Activated CD8-positive, alpha-beta T cell treated with anti-CD3 and anti-CD28 coated beads, Interleukin-2, amount 10 ng/mL, durations not matched to agents 7 days and 5 days (primary cell): ENCODE results near the gene ASIC4. TPM values are rescaled to one million over a fixed set of nuclear protein-coding genes. Genes with fewer than 3 reads are reported as not detected.

ENCODE experiments used
- ATAC-seq: fragments of 150-1000 bp; cut with Tn5 transposase; one replicate; pipeline ENCODE4 v1.10.0; 2021; ENCODE audit warnings: moderate library complexity
- CTCF ChIA-PET: fragments of 350-600 bp; sonication (Branson Sonifier 250); formaldehyde crosslinking; loops from one replicate; lab custom pipeline; 2021; ENCODE audit warnings: antibody characterized with exemption; lab: Charles Lee
- POLR2A ChIA-PET: fragments of 350-600 bp; sonication (Branson Sonifier 250); formaldehyde crosslinking; loops from one replicate; lab custom pipeline; 2021; ENCODE audit warnings: antibody characterized with exemption; lab: Charles Lee
- DNase-seq: peaks from one replicate; pipeline ENCODE4 v3.0.0-alpha.2; 2020
- H3K27ac Mint-ChIP-seq: one replicate; pipeline ENCODE4 v1.8.0; 2021; ENCODE audit warnings: mild to moderate bottlenecking, mixed read lengths
- H3K27me3 Mint-ChIP-seq: one replicate; pipeline ENCODE4 v1.8.0; 2021; ENCODE audit warnings: low read depth, mixed read lengths
- H3K36me3 Mint-ChIP-seq: one replicate; pipeline ENCODE4 v1.8.0; 2021; ENCODE audit warnings: low read depth, mixed read lengths
- H3K4me1 Mint-ChIP-seq: one replicate; pipeline ENCODE4 v1.8.0; 2021; ENCODE audit warnings: low read depth, mixed read lengths
- H3K4me3 Mint-ChIP-seq: one replicate; pipeline ENCODE4 v1.8.0; 2021; ENCODE audit warnings: mild to moderate bottlenecking, mixed read lengths
- H3K9me3 Mint-ChIP-seq: one replicate; pipeline ENCODE4 v1.8.0; 2022; ENCODE audit warnings: mixed read lengths; ENCODE audit not compliant: insufficient read depth
- total RNA-seq, 2 experiments: library from RNA; stranded (reverse); gene quantifications; one replicate each; pipeline ENCODE4 v1.2.3, GENCODE V29; 2021

The ASIC4 gene
- total RNA-seq, 2 experiments from 2014 or later: not detected

DNA sequence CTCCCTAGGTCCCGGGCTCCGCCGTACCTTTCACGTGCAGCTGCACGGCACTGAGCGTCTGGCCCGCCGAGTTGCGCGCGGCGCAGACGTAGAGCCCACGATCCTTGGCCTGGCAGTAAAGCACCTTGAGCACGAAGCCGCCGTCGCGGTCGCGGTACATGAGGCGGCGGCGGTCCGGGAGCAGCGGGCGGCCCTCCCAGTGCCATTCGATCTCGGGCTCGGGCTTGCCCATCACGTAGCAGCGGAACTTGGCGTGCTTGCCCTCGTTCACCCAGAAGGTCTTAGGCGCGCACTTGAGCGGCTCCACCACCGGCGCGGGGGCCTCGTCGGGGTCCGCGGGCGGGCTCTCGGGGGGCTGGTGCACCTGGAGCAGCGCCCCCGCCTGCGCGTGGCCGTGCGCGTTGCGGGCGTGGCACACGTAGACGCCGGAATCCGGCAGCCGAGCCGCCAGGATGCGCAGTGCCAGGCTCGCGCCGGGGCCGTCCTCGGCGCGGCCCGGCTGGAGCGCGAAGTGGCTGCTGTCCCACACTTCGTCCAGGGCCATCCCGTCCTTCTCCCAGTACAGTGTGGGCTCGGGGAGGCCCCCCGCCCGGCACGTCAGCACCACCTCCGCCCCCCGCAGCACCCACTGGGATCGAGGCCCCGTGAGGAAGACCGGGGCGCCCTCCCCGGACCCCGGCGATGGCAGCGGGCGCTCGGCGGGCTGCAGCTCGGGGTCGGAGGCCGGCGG lies 56.1 kb downstream of the ASIC4 start:
- DNase-seq (no peak), ATAC-seq (no peak)
- Mint-ChIP-seq H3K27ac (no peak overlapping the region), H3K4me3 (no peak overlapping the region), H3K27me3 (peaks cover 34% of the 10 kb centered on the region), H3K9me3 (no peaks in the 10 kb centered on the region), H3K36me3 (no peaks in the 10 kb centered on the region), H3K4me1 (no peaks in the 10 kb centered on the region)
- ChIA-PET POLR2A (interaction anchor here (1.0 kb wide), 1 partner anchor 8 kb away, joined by 3 read pairs; no protein-coding TSS in a partner anchor), CTCF (interaction anchor here (0.8 kb wide), 1 partner anchor 9 kb away, joined by 3 read pairs; no protein-coding TSS in a partner anchor)

DNA sequence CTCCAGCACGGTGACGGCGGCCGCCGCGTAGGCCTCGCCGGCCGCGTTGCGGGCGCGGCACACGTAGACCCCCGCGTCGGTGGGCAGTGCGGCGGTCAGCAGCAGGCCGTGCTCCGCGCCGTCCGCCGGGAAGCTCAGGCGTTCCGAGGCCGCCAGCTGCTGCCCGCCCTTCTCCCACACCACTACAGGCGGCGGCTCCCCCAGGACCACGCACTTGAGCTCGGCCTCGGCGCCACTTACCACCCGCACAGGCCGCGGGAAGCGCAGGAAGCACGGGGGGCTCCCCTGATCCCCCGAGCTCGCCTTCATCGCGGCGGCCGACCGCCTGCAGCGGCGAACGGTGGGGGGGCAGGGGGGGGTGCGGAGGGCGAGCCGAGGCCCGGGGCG lies 56.6 kb downstream of the ASIC4 start:
- ChIA-PET POLR2A (interaction anchor here (1.0 kb wide), 1 partner anchor 9 kb away, joined by 3 read pairs; no protein-coding TSS in a partner anchor), CTCF (interaction anchor here (0.8 to 1.0 kb wide), 3 partner anchors 9 to 41 kb away, joined by 3 read pairs; no protein-coding TSS in a partner anchor)
- Mint-ChIP-seq H3K9me3 (no peaks in the 10 kb centered on the region), H3K27ac (no peak overlapping the region), H3K4me3 (no peak overlapping the region), H3K36me3 (no peaks in the 10 kb centered on the region), H3K4me1 (no peaks in the 10 kb centered on the region), H3K27me3 (peaks cover 37% of the 10 kb centered on the region)
- DNase-seq (no peak), ATAC-seq (peak; percentile 22)

GRCh38 chr2:219571311-219572236 lies 57.3 kb downstream of the ASIC4 start, which contains the start of gene OBSL1:
Gene OBSL1 (minus strand): TSS chr2:219571539. CDS start chr2:219571232, 307 bp downstream.
- Mint-ChIP-seq H3K36me3 (no peaks in the 10 kb centered on the region), H3K27me3 (peaks cover 37% of the 10 kb centered on the region), H3K9me3 (no peaks in the 10 kb centered on the region), H3K27ac (no peak within 1 kb of the TSS), H3K4me3 (no peak within 1 kb of the TSS), H3K4me1 (no peaks in the 10 kb centered on the region)
- CTCF ChIA-PET: interaction anchor here (0.8 to 1.0 kb wide), 3 partner anchors 10 to 42 kb away, joined by 3 read pairs; no protein-coding TSS in a partner anchor
- DNase-seq (no peak), ATAC-seq (peak; percentile 35)
- POLR2A ChIA-PET: interaction anchor here (1.0 kb wide), 1 partner anchor 10 kb away, joined by 3 read pairs; no protein-coding TSS in a partner anchor

- POLR2A ChIA-PET: no interaction called here
- Mint-ChIP-seq H3K9me3 (no peaks in the 10 kb centered on the region), H3K27ac (no peak within 1 kb of the TSS), H3K4me3 (no peak within 1 kb of the TSS), H3K4me1 (no peaks in the 10 kb centered on the region), H3K36me3 (no peaks in the 10 kb centered on the region), H3K27me3 (peaks cover 42% of the 10 kb centered on the region)
- CTCF ChIA-PET: no interaction called here
- ATAC-seq (no peak), DNase-seq (no peak)
Observed at GRCh38 chr2:219572237-219573001, 58.1 kb downstream of the ASIC4 start, which contains the start of gene INHA. Gene INHA (plus strand): TSS chr2:219572310. CDS start chr2:219572375, 65 bp downstream.

- ATAC-seq (no peak), DNase-seq (no peak)
- Mint-ChIP-seq H3K27me3 (peaks cover 42% of the 10 kb centered on the region), H3K4me1 (no peaks in the 10 kb centered on the region), H3K4me3 (no peak overlapping the region), H3K36me3 (no peaks in the 10 kb centered on the region), H3K9me3 (no peaks in the 10 kb centered on the region), H3K27ac (no peak overlapping the region)
- ChIA-PET POLR2A (no interaction called here), CTCF (interaction anchor here (1.2 kb wide), 1 partner anchor 69 kb away, joined by 3 read pairs; no protein-coding TSS in a partner anchor)
Observed at GRCh38 chr2:219573166-219573565, 58.9 kb downstream of the ASIC4 start.

GRCh38 chr2:219574484-219575311 lies 60.4 kb downstream of the ASIC4 start:
- ATAC-seq (peak; percentile 10), DNase-seq (no peak)
- H3K4me3 Mint-ChIP-seq: no peak overlapping the region
- CTCF ChIA-PET: interaction anchor here (1.2 to 3.0 kb wide), 2 partner anchors 15 to 68 kb away, joined by 3 to 13 read pairs; no protein-coding TSS in a partner anchor
- peaks cover 35% of the 10 kb centered on the region for H3K27me3 Mint-ChIP-seq
- no peaks in the 10 kb centered on the region for H3K9me3 Mint-ChIP-seq
- H3K27ac Mint-ChIP-seq: no peak overlapping the region
- POLR2A ChIA-PET: no interaction called here
- H3K4me1 Mint-ChIP-seq: no peaks in the 10 kb centered on the region
- H3K36me3 Mint-ChIP-seq: no peaks in the 10 kb centered on the region

DNA sequence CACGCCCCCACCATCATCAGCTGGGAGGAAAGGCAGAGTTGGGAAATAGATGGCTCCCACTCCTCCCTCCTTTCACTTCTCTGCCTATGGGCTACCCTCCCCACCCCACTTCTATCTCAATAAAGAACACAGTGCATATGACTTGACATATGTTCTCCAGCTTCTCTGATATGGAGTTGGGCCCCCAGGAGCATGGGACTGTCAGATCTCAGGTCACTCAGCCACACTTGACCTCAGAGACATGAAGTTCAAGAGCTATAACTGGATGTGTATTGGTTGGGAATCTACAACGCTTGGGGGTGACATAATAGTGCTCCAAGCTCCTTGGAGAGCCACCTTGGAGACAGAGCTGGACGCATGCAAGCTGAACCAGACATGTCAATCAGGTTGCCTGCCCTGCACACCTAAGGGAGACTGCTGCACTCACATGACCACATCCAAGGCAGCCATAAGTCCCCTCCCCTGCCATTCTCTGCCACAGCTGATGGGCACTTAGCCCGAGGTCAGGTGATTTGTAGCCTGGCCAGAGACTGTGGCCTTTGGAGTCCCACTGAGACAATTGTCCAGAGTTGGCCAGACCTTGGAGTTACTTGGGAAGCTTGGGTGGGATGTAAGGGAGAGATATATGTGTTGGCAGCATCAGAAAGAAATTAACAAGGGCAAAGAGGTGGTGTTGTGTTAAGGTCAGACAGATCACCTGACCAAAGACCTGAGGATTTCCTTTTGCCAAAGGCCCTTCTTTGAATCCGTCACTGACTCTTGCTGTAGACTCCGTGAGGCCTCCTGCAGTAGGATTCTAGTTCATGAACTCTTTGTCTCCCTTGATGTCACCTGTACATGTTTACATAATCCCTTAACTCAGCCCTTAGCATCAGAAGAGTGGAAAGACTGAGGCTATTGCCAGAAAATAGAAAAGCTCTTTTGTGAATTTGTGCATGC lies 61.6 kb downstream of the ASIC4 start:
- H3K4me1 Mint-ChIP-seq: no peaks in the 10 kb centered on the region
- no peak for DNase-seq
- H3K9me3 Mint-ChIP-seq: no peaks in the 10 kb centered on the region

DNA sequence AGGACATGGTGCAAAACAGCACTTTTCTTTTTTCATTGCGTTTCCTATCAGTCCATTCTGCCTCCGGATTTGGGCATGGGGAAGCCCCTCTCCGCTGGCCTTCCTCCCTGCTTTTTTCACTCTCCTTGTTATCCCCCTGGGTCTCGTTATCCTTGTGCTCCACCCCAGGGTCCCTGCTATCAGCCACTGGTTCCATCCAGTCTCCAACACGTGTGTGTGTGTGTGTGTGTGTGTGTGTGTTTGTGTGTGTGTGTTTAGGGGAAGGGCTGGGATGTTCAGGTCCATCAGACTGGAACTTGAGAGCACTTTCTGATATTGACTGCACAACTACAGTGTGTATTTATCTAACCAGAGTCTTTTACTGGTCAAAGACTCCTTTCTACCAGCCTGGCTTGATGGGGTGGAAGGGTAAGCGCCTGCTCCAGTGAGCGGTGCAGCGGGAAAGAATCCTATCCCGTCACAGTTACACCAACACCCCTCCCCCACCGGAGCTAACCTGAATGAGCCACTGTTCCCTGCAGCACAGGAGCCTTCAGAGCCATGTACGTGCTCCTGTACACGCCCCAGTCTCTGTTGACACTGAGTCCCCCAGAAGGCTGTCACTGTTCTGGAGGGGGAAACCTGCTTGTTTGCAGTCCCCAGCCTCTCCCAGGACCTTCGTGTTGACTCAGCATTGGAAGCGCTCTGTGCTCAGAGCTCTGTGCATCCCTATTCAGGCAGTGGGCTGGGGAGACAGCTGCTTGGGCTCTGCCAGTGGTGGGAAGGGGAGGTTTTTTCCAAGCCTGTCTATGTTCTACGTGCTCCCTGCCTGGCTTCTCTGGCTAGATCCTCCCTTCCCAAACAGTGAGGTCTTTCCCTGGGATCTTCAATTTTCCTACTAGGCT lies 62.5 kb downstream of the ASIC4 start:
- ChIA-PET POLR2A (interaction anchor here (0.6 to 0.8 kb wide), 2 partner anchors 20 to 70 kb away, joined by 3 to 4 read pairs; no protein-coding TSS in a partner anchor), CTCF (interaction anchor here (3.0 kb wide), 1 partner anchor 17 kb away, joined by 13 read pairs; no protein-coding TSS in a partner anchor)
- Mint-ChIP-seq H3K9me3 (no peaks in the 10 kb centered on the region), H3K27me3 (peaks cover 25% of the 10 kb centered on the region), H3K4me3 (no peak overlapping the region), H3K4me1 (no peaks in the 10 kb centered on the region), H3K27ac (no peak overlapping the region), H3K36me3 (no peaks in the 10 kb centered on the region)
- no peak for DNase-seq
- ATAC-seq: no peak

More for the DNA sequence above, 61.6 kb downstream of the ASIC4 start:
- ChIA-PET POLR2A (no interaction called here), CTCF (interaction anchor here (3.0 kb wide), 1 partner anchor 16 kb away, joined by 13 read pairs; no protein-coding TSS in a partner anchor)
- Mint-ChIP-seq H3K4me3 (no peak overlapping the region), H3K27me3 (peaks cover 28% of the 10 kb centered on the region), H3K27ac (no peak overlapping the region), H3K36me3 (no peaks in the 10 kb centered on the region)
- ATAC-seq: no peak
